ENCODE data around the gene CCER1.
A peak's percentile ranks its signal among the peaks of the same experiment; 100 is the strongest.
"Not testable (repeated sequence)": the region's sequence is repeated elsewhere in the genome, so short reads cannot be mapped to it uniquely, and the experiment has no call there.

Gene CCER1

DNA sequence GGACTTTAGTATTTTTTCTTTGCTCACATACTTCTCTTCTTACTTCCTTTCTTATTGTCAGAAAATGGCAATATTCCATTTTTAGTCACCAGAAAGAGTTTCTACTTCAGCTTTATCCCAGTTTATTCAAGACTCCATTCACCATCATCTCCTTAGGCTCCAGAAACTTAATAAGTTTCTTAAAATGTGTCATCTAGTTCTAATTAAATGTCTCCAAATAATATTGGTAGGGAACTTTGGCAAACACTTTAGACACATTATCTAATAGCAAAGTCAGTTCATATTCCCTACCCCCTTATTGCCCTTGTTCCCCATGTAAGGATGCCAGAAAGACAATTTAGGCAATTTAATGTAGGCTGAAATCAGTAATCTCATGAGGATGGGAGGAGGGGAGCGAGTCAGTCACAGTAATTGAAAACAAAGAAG lies 34.7 kb upstream of the CCER1 start:
- Histone ChIP-seq H4K12ac (ENCODE audit: low read depth, low read length) (no peak overlapping the region), H3K27ac (ENCODE audit: low read depth, low read length) (no peak overlapping the region), H3K4me1 (ENCODE audit: control insufficient read depth in 1 of 2, insufficient read depth in 2 of 2, low read length in 2 of 2) (no peaks in the 10 kb centered on the region), H3K4ac (ENCODE audit: low read depth, low read length) (no peak overlapping the region), H2AK5ac (ENCODE audit: low read length) (no peak overlapping the region), H3K4me2 (ENCODE audit: low read length) (no peak overlapping the region), H3K14ac (ENCODE audit: low read length) (no peak overlapping the region), H3K27me3 (ENCODE audit: insufficient read depth, low read length) (no peaks in the 10 kb centered on the region), H3K79me2 (ENCODE audit: control insufficient read depth, insufficient read depth, low read length, poor library complexity) (no peaks in the 10 kb centered on the region), H3K18ac (ENCODE audit: low read length) (no peak overlapping the region), H4K91ac (ENCODE audit: low read depth, low read length) (no peak overlapping the region), H2BK120ac (ENCODE audit: insufficient read depth, low read length, poor library complexity) (no peak overlapping the region), H2BK12ac (ENCODE audit: low read length) (no peak overlapping the region), H3K9ac (ENCODE audit: low read length) (no peak overlapping the region), H3K36me3 (ENCODE audit: control insufficient read depth in 1 of 2, insufficient read depth in 2 of 2, low read length in 2 of 2) (peaks cover 0 to 2% of the 10 kb centered on the region in 2 experiments), H3K4me3 (ENCODE audit: low read depth, low read length) (no peak overlapping the region), H2AFZ (ENCODE audit: insufficient read depth, low read length, poor library complexity) (no peak overlapping the region), H2BK5ac (ENCODE audit: low read depth, low read length, poor library complexity) (no peak overlapping the region), H3K79me1 (ENCODE audit: low read length) (no peaks in the 10 kb centered on the region), H3K9me3 (ENCODE audit: insufficient read depth, low read depth, low read length) (peaks cover 2% of the 10 kb centered on the region), H3K23ac (ENCODE audit: low read length) (no peak overlapping the region), H4K8ac (ENCODE audit: low read depth, low read length) (no peak overlapping the region)
- DNase-seq = no peak
- WGBS (ENCODE audit: extremely low coverage, insufficient coverage, insufficient read length) = no CpG with 5 or more reads among the region's 1 CpG

DNA sequence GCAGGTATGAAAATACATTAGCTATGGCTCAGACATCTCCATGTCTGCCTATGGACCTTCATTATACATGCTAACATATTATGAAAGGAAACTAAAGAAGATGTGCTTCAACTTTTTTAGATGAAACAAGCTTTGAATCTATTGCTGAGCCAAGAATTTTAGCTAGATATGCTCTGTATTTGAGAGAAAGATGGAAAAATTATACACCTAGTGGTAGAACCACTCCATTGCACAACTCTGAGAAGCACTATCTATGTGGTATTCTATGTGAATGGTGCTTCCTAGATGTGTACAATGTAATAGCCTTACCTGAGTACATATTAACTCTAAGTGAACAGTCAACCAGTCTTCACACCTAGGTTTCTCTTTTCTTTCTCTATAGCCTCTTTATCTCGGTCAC lies 32.5 kb upstream of the CCER1 start:
- Histone ChIP-seq H2BK12ac (ENCODE audit: low read length) (no peak overlapping the region), H4K8ac (ENCODE audit: low read depth, low read length) (no peak overlapping the region), H3K79me1 (ENCODE audit: low read length) (no peaks in the 10 kb centered on the region), H3K9me3 (ENCODE audit: insufficient read depth, low read depth, low read length) (peaks cover 2% of the 10 kb centered on the region), H2BK5ac (ENCODE audit: low read depth, low read length, poor library complexity) (no peak overlapping the region), H3K23ac (ENCODE audit: low read length) (no peak overlapping the region), H2BK120ac (ENCODE audit: insufficient read depth, low read length, poor library complexity) (no peak overlapping the region), H3K27me3 (ENCODE audit: insufficient read depth, low read length) (no peaks in the 10 kb centered on the region), H3K4me3 (ENCODE audit: low read depth, low read length) (no peak overlapping the region), H3K36me3 (ENCODE audit: control insufficient read depth in 1 of 2, insufficient read depth in 2 of 2, low read length in 2 of 2) (peaks cover 0 to 2% of the 10 kb centered on the region in 2 experiments), H3K79me2 (ENCODE audit: control insufficient read depth, insufficient read depth, low read length, poor library complexity) (no peaks in the 10 kb centered on the region), H3K4ac (ENCODE audit: low read depth, low read length) (no peak overlapping the region), H2AK5ac (ENCODE audit: low read length) (no peak overlapping the region), H3K9ac (ENCODE audit: low read length) (no peak overlapping the region), H2AFZ (ENCODE audit: insufficient read depth, low read length, poor library complexity) (no peak overlapping the region), H3K18ac (ENCODE audit: low read length) (no peak overlapping the region), H4K91ac (ENCODE audit: low read depth, low read length) (no peak overlapping the region), H3K27ac (ENCODE audit: low read depth, low read length) (no peak overlapping the region), H3K4me1 (ENCODE audit: control insufficient read depth in 1 of 2, insufficient read depth in 2 of 2, low read length in 2 of 2) (no peaks in the 10 kb centered on the region), H3K14ac (ENCODE audit: low read length) (no peak overlapping the region), H3K4me2 (ENCODE audit: low read length) (no peak overlapping the region), H4K12ac (ENCODE audit: low read depth, low read length) (no peak overlapping the region)
- peak in 1 of 2 donors; percentile 19 for DNase-seq
- no CpG with 5 or more reads among the region's 1 CpG for WGBS (ENCODE audit: extremely low coverage, insufficient coverage, insufficient read length)

DNA sequence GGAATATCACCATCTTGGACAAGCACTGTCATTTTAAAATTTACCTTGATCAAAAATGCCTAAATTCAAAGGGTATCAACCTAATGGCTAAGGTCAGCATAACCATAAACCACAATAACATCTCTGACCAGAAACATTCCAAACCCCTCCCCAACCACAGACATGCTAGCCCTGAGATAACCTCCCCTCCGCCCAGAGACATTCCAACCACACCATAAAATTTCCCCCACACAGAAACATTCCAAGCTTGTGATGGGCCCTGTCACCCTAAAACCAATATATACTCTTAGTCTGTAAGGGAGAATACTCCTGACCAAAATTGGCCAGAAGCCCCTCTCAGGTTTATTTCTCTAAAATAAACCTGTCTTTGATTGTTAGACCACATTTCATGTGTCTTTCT lies 32.1 kb upstream of the CCER1 start:
- H3K36me3 ChIP-seq (ENCODE audit: control insufficient read depth in 1 of 2, insufficient read depth in 2 of 2, low read length in 2 of 2) = peaks cover 0 to 2% of the 10 kb centered on the region in 2 experiments
- H3K18ac ChIP-seq (ENCODE audit: low read length) = no peak overlapping the region
- no peak overlapping the region for H3K27ac ChIP-seq (ENCODE audit: low read depth, low read length)
- no peaks in the 10 kb centered on the region for H3K27me3 ChIP-seq (ENCODE audit: insufficient read depth, low read length)
- no peak overlapping the region for H2BK120ac ChIP-seq (ENCODE audit: insufficient read depth, low read length, poor library complexity)
- H3K9ac ChIP-seq (ENCODE audit: low read length) = no peak overlapping the region
- H4K12ac ChIP-seq (ENCODE audit: low read depth, low read length) = no peak overlapping the region
- H3K79me2 ChIP-seq (ENCODE audit: control insufficient read depth, insufficient read depth, low read length, poor library complexity) = no peaks in the 10 kb centered on the region
- no peak for DNase-seq
- no peaks in the 10 kb centered on the region for H3K79me1 ChIP-seq (ENCODE audit: low read length)
- no peak overlapping the region for H4K8ac ChIP-seq (ENCODE audit: low read depth, low read length)
- H2BK12ac ChIP-seq (ENCODE audit: low read length) = no peak overlapping the region
- H3K4me1 ChIP-seq (ENCODE audit: control insufficient read depth in 1 of 2, insufficient read depth in 2 of 2, low read length in 2 of 2) = no peaks in the 10 kb centered on the region
- no peak overlapping the region for H2AK5ac ChIP-seq (ENCODE audit: low read length)
- no peak overlapping the region for H3K4me3 ChIP-seq (ENCODE audit: low read depth, low read length)
- no peak overlapping the region for H2BK5ac ChIP-seq (ENCODE audit: low read depth, low read length, poor library complexity)
- H2AFZ ChIP-seq (ENCODE audit: insufficient read depth, low read length, poor library complexity) = no peak overlapping the region
- H3K4ac ChIP-seq (ENCODE audit: low read depth, low read length) = no peak overlapping the region
- WGBS (ENCODE audit: extremely low coverage, insufficient coverage, insufficient read length) = no CpG with 5 or more reads among the region's 1 CpG
- H3K4me2 ChIP-seq (ENCODE audit: low read length) = no peak overlapping the region
- H3K9me3 ChIP-seq (ENCODE audit: insufficient read depth, low read depth, low read length) = peaks cover 2% of the 10 kb centered on the region
- no peak overlapping the region for H3K23ac ChIP-seq (ENCODE audit: low read length)
- no peak overlapping the region for H4K91ac ChIP-seq (ENCODE audit: low read depth, low read length)
- no peak overlapping the region for H3K14ac ChIP-seq (ENCODE audit: low read length)

GRCh38 chr12:90985331-90985730 lies 30.4 kb upstream of the CCER1 start:
- not testable (repeated sequence) for H3K36me3 ChIP-seq (ENCODE audit: control insufficient read depth in 1 of 2, insufficient read depth in 2 of 2, low read length in 2 of 2)

More at GRCh38 chr12:90985331-90985730, 30.4 kb upstream of the CCER1 start:
- WGBS (ENCODE audit: extremely low coverage, insufficient coverage, insufficient read length) = no CpG with 5 or more reads among the region's 3 CpGs
- H2BK120ac ChIP-seq (ENCODE audit: insufficient read depth, low read length, poor library complexity); H3K79me2 ChIP-seq (ENCODE audit: control insufficient read depth, insufficient read depth, low read length, poor library complexity); H4K12ac ChIP-seq (ENCODE audit: low read depth, low read length); H2AK5ac ChIP-seq (ENCODE audit: low read length); H3K9me3 ChIP-seq (ENCODE audit: insufficient read depth, low read depth, low read length); H3K4me1 ChIP-seq (ENCODE audit: control insufficient read depth in 1 of 2, insufficient read depth in 2 of 2, low read length in 2 of 2); H2AFZ ChIP-seq (ENCODE audit: insufficient read depth, low read length, poor library complexity); H3K4me2 ChIP-seq (ENCODE audit: low read length); H3K9ac ChIP-seq (ENCODE audit: low read length); H3K23ac ChIP-seq (ENCODE audit: low read length); H3K18ac ChIP-seq (ENCODE audit: low read length); H4K8ac ChIP-seq (ENCODE audit: low read depth, low read length); H3K27ac ChIP-seq (ENCODE audit: low read depth, low read length); H3K79me1 ChIP-seq (ENCODE audit: low read length); H4K91ac ChIP-seq (ENCODE audit: low read depth, low read length); H2BK5ac ChIP-seq (ENCODE audit: low read depth, low read length, poor library complexity); H3K4me3 ChIP-seq (ENCODE audit: low read depth, low read length); DNase-seq; H3K4ac ChIP-seq (ENCODE audit: low read depth, low read length); H3K27me3 ChIP-seq (ENCODE audit: insufficient read depth, low read length); H2BK12ac ChIP-seq (ENCODE audit: low read length); H3K14ac ChIP-seq (ENCODE audit: low read length): not testable (repeated sequence)
